ENCODE results near the gene ITGA11. TPM values are rescaled to one million over a fixed set of nuclear protein-coding genes. Genes with fewer than 3 reads are reported as not detected.

The ITGA11 gene
- total RNA-seq, 1 donor from 2014 or later, result 0.51 TPM

DNA sequence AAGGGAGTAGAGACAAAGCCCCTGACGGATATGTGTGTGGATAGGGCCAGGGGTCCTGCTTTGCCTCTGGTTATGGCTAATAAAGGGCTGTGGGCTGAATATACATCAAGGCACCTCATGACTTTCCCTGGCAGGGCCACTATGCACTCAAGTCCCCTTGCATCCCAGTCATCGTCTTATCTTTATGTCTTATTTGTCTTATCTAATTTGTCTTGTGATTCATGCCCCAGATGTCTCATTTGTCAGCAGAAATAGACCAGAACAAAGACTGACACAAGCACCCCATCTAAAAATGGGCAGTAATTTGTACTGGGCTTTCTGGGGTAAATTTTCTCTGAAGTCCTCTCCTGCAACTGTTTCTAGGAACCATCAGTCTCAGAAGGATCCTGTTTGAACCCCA is 68.6 kb downstream of the ITGA11 start:
- DNase-seq (ENCODE audit: low read depth, low spot score), result no peak
- no peak overlapping the region for H3K4me3 Mint-ChIP-seq
- H3K27me3 Mint-ChIP-seq (ENCODE audit: low read depth), result no peaks in the 10 kb centered on the region
- no peaks in the 10 kb centered on the region for H3K36me3 Mint-ChIP-seq (ENCODE audit: low read depth)
- no peaks in the 10 kb centered on the region for H3K9me3 Mint-ChIP-seq
- TF ChIP-seq CTCF (conservative IDR thresholded peaks at IDR 0.05), result no peak
- H3K4me1 Mint-ChIP-seq, result peaks cover 37% of the 10 kb centered on the region
- H3K27ac Mint-ChIP-seq (ENCODE audit: unreplicated experiment), result no peak overlapping the region

GRCh38 chr15:68362537-68363126 is 69.3 kb downstream of the ITGA11 start:
- no peaks in the 10 kb centered on the region for H3K27me3 Mint-ChIP-seq (ENCODE audit: low read depth)
- TF ChIP-seq CTCF (conservative IDR thresholded peaks at IDR 0.05), result no peak
- DNase-seq (ENCODE audit: low read depth, low spot score), result no peak
- H3K4me3 Mint-ChIP-seq, result no peak overlapping the region
- H3K36me3 Mint-ChIP-seq (ENCODE audit: low read depth), result no peaks in the 10 kb centered on the region
- peaks cover 4% of the 10 kb centered on the region for H3K9me3 Mint-ChIP-seq
- no peak overlapping the region for H3K27ac Mint-ChIP-seq (ENCODE audit: unreplicated experiment)
- H3K4me1 Mint-ChIP-seq, result peaks cover 33% of the 10 kb centered on the region

GRCh38 chr15:68360721-68361120 is 71.2 kb downstream of the ITGA11 start:
- H3K9me3 Mint-ChIP-seq, result peaks cover 9% of the 10 kb centered on the region
- TF ChIP-seq CTCF (conservative IDR thresholded peaks at IDR 0.05), result no peak
- H3K36me3 Mint-ChIP-seq (ENCODE audit: low read depth), result no peaks in the 10 kb centered on the region
- DNase-seq (ENCODE audit: low read depth, low spot score), result no peak
- no peak overlapping the region for H3K4me3 Mint-ChIP-seq
- H3K4me1 Mint-ChIP-seq, result peaks cover 26% of the 10 kb centered on the region
- no peaks in the 10 kb centered on the region for H3K27me3 Mint-ChIP-seq (ENCODE audit: low read depth)
- H3K27ac Mint-ChIP-seq (ENCODE audit: unreplicated experiment), result peak overlapping the region; percentile 60

GRCh38 chr15:68356778-68357177 is 75.2 kb downstream of the ITGA11 start:
- Mint-ChIP-seq H3K9me3 (peaks cover 9% of the 10 kb centered on the region), H3K36me3 (ENCODE audit: low read depth) (no peaks in the 10 kb centered on the region), H3K27ac (ENCODE audit: unreplicated experiment) (no peak overlapping the region), H3K4me1 (peaks cover 24% of the 10 kb centered on the region), H3K4me3 (no peak overlapping the region), H3K27me3 (ENCODE audit: low read depth) (no peaks in the 10 kb centered on the region)
- TF ChIP-seq CTCF (conservative IDR thresholded peaks at IDR 0.05), result no peak
- DNase-seq (ENCODE audit: low read depth, low spot score), result no peak

DNA sequence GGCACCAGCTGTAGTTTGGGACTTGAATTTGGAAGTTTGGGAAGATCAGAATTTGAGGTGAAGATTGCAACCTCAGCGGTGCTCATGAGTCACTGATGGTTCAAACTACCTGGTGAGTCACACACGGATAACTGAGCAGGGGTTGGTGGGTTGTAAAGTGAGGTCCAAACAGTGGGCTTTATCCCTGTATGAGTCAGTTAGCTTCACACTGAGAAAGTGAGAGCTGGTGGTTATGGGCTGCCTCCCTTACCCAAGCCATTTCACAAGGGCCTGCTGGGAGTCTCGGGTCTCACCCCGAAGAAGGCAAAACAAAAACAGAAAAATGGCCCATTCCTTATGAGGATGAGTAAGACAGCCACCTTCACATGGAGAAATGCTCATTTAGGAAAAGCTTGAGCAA is 77.0 kb downstream of the ITGA11 start:
- Mint-ChIP-seq H3K4me3 (no peak overlapping the region), H3K4me1 (peaks cover 12% of the 10 kb centered on the region), H3K9me3 (peaks cover 9% of the 10 kb centered on the region), H3K36me3 (ENCODE audit: low read depth) (no peaks in the 10 kb centered on the region), H3K27ac (ENCODE audit: unreplicated experiment) (no peak overlapping the region), H3K27me3 (ENCODE audit: low read depth) (no peaks in the 10 kb centered on the region)
- no peak for DNase-seq (ENCODE audit: low read depth, low spot score)
- no peak for TF ChIP-seq CTCF (conservative IDR thresholded peaks at IDR 0.05)
